Stimulated activated CD4-positive, alpha-beta T cell treated with anti-CD3 and anti-CD28 coated beads, Interleukin-1b, Interleukin-23, amount 100 ng/mL, for 48 hours (primary cell): ENCODE results near the gene C1QC.

Experiments used
- DNase-seq: peaks from one replicate; pipeline ENCODE4 v3.0.0-alpha.2; 2020

Gene C1QC

GRCh38 chr1:22643381-22643780 lies at the start of gene C1QC:
TSS of gene C1QC (plus strand) at chr1:22643633. CDS start at chr1:22644024, 391 bp downstream.
- no peak for DNase-seq

GRCh38 chr1:22594396-22594795 lies 49.0 kb upstream of the C1QC start:
- no peak for DNase-seq

- DNase-seq = no peak
Observed at GRCh38 chr1:22595108-22595507, 48.3 kb upstream of the C1QC start.

- DNase-seq = no peak
Observed at GRCh38 chr1:22597301-22597965, 46.0 kb upstream of the C1QC start.

GRCh38 chr1:22597996-22598395 lies 45.4 kb upstream of the C1QC start:
- DNase-seq = no peak

- no peak for DNase-seq
Observed at GRCh38 chr1:22598736-22599135, 44.7 kb upstream of the C1QC start.

GRCh38 chr1:22600071-22600816 lies 43.2 kb upstream of the C1QC start:
- no peak for DNase-seq

- no peak for DNase-seq
Observed at GRCh38 chr1:22600817-22601605, 42.4 kb upstream of the C1QC start.

GRCh38 chr1:22601610-22602009 lies 41.8 kb upstream of the C1QC start:
- DNase-seq = no peak

- DNase-seq = no peak
Observed at GRCh38 chr1:22602060-22602740, 41.2 kb upstream of the C1QC start.

GRCh38 chr1:22606161-22606560 lies 37.3 kb upstream of the C1QC start:
- no peak for DNase-seq

GRCh38 chr1:22607154-22607553 lies 36.3 kb upstream of the C1QC start:
- DNase-seq = no peak

- DNase-seq = no peak
Observed at GRCh38 chr1:22608361-22608760, 35.1 kb upstream of the C1QC start.

GRCh38 chr1:22609291-22609690 lies 34.1 kb upstream of the C1QC start:
- DNase-seq = no peak

- peak; percentile 7 for DNase-seq
Observed at GRCh38 chr1:22611530-22611947, 31.9 kb upstream of the C1QC start.

- no peak for DNase-seq
Observed at GRCh38 chr1:22612671-22613571, 30.5 kb upstream of the C1QC start.

GRCh38 chr1:22613572-22613918 lies 29.9 kb upstream of the C1QC start:
- DNase-seq = no peak

- no peak for DNase-seq
Observed at GRCh38 chr1:22613951-22614350, 29.5 kb upstream of the C1QC start.

GRCh38 chr1:22615886-22616285 lies 27.5 kb upstream of the C1QC start:
- DNase-seq = no peak

- no peak for DNase-seq
Observed at GRCh38 chr1:22616571-22616970, 26.9 kb upstream of the C1QC start.

GRCh38 chr1:22618056-22618455 lies 25.4 kb upstream of the C1QC start:
- no peak for DNase-seq

GRCh38 chr1:22619252-22619651 lies 24.2 kb upstream of the C1QC start:
- no peak for DNase-seq
